Stomach (tissue), 8 donors: ENCODE measurements around the gene GOLGA1. TPM values are rescaled to one million over a fixed set of nuclear protein-coding genes. Genes with fewer than 3 reads are reported as not detected.

Source experiments
- polyA plus RNA-seq, 3 donors: library from polyadenylated mRNA; stranded (reverse); fragments of 200-250 nt; gene quantifications; one replicate each; pipeline ENCODE4 v1.2.3, GENCODE V29; 2013
- small RNA-seq, 4 donors: library from RNA; depleted of rRNA; stranded (forward); fragments of <200 nt; gene quantifications; one replicate each; pipeline ENCODE3, GENCODE V24; 2016
- total RNA-seq, 5 donors: library from RNA; depleted of rRNA; stranded (reverse); fragments of >200 nt; gene quantifications; one replicate each; pipeline versions ENCODE4 v1.1.0 to v1.2.3, GENCODE V29; 2014 to 2016
- donor health status: healthy with polysubstance abuse.
- donor health status: Bipolar disorder and iron deficiency.
- donor health status: healthy.

GOLGA1 gene
- total and polyA plus RNA-seq, 8 donors, result 4.1 to 88.4 (median 18.1) TPM

Small RNA genes lying within 50 kb of the gene (small RNA-seq; reads per million reads assigned to genes)
- gene RNU4-82P, result 0 to 0.30 (median 0) reads per million in 4 donors

Other genes starting within 250 kb of the GOLGA1 start
- 1 to 10 TPM in 4 of 5 donors, not detected in 1; 1.5 to 3.2 (median 2.9) TPM for gene NR6A1, start 169.8 kb downstream of the GOLGA1 start, total RNA-seq
- under 1 TPM; 0.15 to 0.60 (median 0.44) TPM for gene NR6A1, start 169.8 kb downstream of the GOLGA1 start, polyA plus RNA-seq
- 10 to 100 TPM in 1 of 5 donors, 1 to 10 TPM in 4; 1.7 to 91.2 (median 4.1) TPM for gene OLFML2A, start 163.9 kb downstream of the GOLGA1 start, total RNA-seq
- gene OLFML2A, start 163.9 kb downstream of the GOLGA1 start, polyA plus RNA-seq, result 1 to 10 TPM in 1 of 3 donors, under 1 TPM in 2; 0.56 to 3.9 (median 0.61) TPM
- not detected for gene WDR38, start 87.6 kb downstream of the GOLGA1 start, total RNA-seq
- not detected for gene WDR38, start 87.6 kb downstream of the GOLGA1 start, polyA plus RNA-seq
- 1,000 to 10,000 TPM in 4 of 5 donors, 100 to 1,000 TPM in 1; 941 to 2,249 (median 1,140) TPM for gene RPL35, start 79.1 kb downstream of the GOLGA1 start, total RNA-seq
- 1,000 to 10,000 TPM; 5,221 to 6,131 (median 5,285) TPM for gene RPL35, start 79.1 kb downstream of the GOLGA1 start, polyA plus RNA-seq
- gene ARPC5L, start 79.0 kb downstream of the GOLGA1 start, total RNA-seq, result 10 to 100 TPM in 4 of 5 donors, not detected in 1; 20.4 to 71.0 (median 29.3) TPM
- 10 to 100 TPM; 43.6 to 55.3 (median 49.6) TPM for gene ARPC5L, start 79.0 kb downstream of the GOLGA1 start, polyA plus RNA-seq
- 10 to 100 TPM in 3 of 5 donors, 1 to 10 TPM in 2; 1.2 to 21.0 (median 11.7) TPM for gene SCAI, start 202.4 kb upstream of the GOLGA1 start, total RNA-seq
- gene SCAI, start 202.4 kb upstream of the GOLGA1 start, polyA plus RNA-seq, result under 1 TPM; 0.46 to 0.83 (median 0.50) TPM
- gene PPP6C, start 248.7 kb upstream of the GOLGA1 start, total RNA-seq, result 10 to 100 TPM in 4 of 5 donors, 1 to 10 TPM in 1; 4.6 to 62.0 (median 28.8) TPM
- gene PPP6C, start 248.7 kb upstream of the GOLGA1 start, polyA plus RNA-seq, result 10 to 100 TPM; 19.0 to 32.2 (median 20.9) TPM